Erythroblast (primary cell): ENCODE results near the gene DUS1L.

Experiments
- GATA1 ChIP-seq: IDR thresholded peaks from 2 replicates; pipeline ENCODE4 v1.6.1; 2011; ENCODE audit warnings: low read depth, mild to moderate bottlenecking, control low read depth, low read length, moderate library complexity
- POLR2A ChIP-seq: IDR thresholded peaks from 2 replicates; pipeline ENCODE4 v1.6.1; 2011; ENCODE audit warnings: mild to moderate bottlenecking, low read length

- TF ChIP-seq POLR2A (no peak), GATA1 (no peak)
These were observed 5.6 kb downstream of the DUS1L start for GRCh38 chr17:82060001-82060380.
